ENCODE data around the gene ANKRD18A. TPM values are rescaled to one million over a fixed set of nuclear protein-coding genes. Genes with fewer than 3 reads are reported as not detected.

The ANKRD18A gene
- total and polyA plus RNA-seq, 9 of the 15 experiments (the other 6 are each of a cell fraction or from before 2014, with no cell fraction given), result 1.9 TPM; not detected in 8

DNA sequence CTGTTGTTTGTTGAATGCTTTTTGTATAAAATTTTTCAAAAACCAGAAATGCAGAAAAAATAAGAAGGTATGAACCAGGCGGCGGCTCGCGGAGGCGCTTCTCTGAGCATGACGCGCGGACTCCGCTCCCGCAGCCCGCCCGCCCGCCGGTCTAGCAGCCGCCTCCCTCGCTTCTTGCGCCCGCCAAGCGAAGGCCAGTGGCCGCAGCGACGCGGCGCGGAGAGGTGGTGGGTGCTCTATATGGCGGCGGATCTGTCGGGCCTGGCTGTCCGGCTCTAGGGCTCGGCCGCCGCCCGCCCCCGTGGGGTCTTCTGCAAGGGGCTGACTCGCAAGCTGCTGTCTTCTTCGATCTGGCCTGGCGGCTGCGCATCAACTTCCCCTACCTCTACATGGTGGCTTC lies 93.8 kb downstream of the ANKRD18A start (continued):
- no peak for TF ChIP-seq MYBL2 (IDR thresholded peaks at IDR 0.05; ENCODE audit: low read depth)
- TF ChIP-seq MYBL2 (CRISPR knock-in tag; IDR thresholded peaks at IDR 0.05; ENCODE audit: borderline replicate concordance), result no peak
- no peak for TF ChIP-seq CBFA2T3 (IDR thresholded peaks at IDR 0.05)

GRCh38 chr9:38523121-38523520 lies 97.3 kb downstream of the ANKRD18A start:
- peaks cover 2 to 16% of the 10 kb centered on the region in 2 experiments; a peak in 3 of 5 replicates for H3K27me3 ChIP-seq (ENCODE audit: control insufficient read depth in 2 of 2, insufficient read depth in 2 of 2, low read length in 2 of 2)
- TF ChIP-seq DEAF1 (CRISPR knock-in tag; IDR thresholded peaks at IDR 0.05) (no peak), MLX (CRISPR knock-in tag; conservative IDR thresholded peaks at IDR 0.05) (no peak), ATF7 (IDR thresholded peaks at IDR 0.05) (no peak), MAX (CRISPR knock-in tag; IDR thresholded peaks at IDR 0.05) (no peak), MTA2 (IDR thresholded peaks at IDR 0.05; ENCODE audit: low read depth) (no peak), YBX1 (IDR thresholded peaks at IDR 0.05) (no peak)
- CTCF ChIA-PET (ENCODE audit: low intra/inter-chr PET ratio), result no interaction called here
- no peak overlapping the region for H2AFZ ChIP-seq (ENCODE audit: low read depth, low read length)
- H4K20me1 ChIP-seq (replicated peaks; ENCODE audit: control insufficient read depth, insufficient read depth, low read length), result no peaks in the 10 kb centered on the region
- no peak overlapping the region for H3K9ac ChIP-seq (ENCODE audit: insufficient read depth in 1 of 2, low read depth in 2 of 2, low read length in 2 of 2)
- no peaks in the 10 kb centered on the region for H3K79me2 ChIP-seq (ENCODE audit: control insufficient read depth, insufficient read depth, low read length)
- no peak overlapping the region for H3K4me3 ChIP-seq
- no peak overlapping the region for H3K27ac ChIP-seq (ENCODE audit: extremely low read depth, low read depth, low read length)
- no peaks in the 10 kb centered on the region for H3K9me3 ChIP-seq (replicated peaks; ENCODE audit: control insufficient read depth, insufficient read depth, low read depth, low read length)
- DNase-seq (ENCODE audit: extremely low read depth in 1 of 4, low spot score in 3 of 4), result no peak
- WGBS (ENCODE audit: insufficient coverage, low coverage, missing lambda C conversion rate), result 0% methylated on average over 5 of the region's 5 CpGs
- no peak for ATAC-seq
- H3K9me1 ChIP-seq (ENCODE audit: control insufficient read depth, insufficient read depth, low read length), result no peaks in the 10 kb centered on the region
- no peak for FAIRE-seq
- no peak overlapping the region for H3K4me2 ChIP-seq (ENCODE audit: insufficient read depth, low read length)
- in situ Hi-C loops (cut with MboI), result no loop called here
- H3K36me3 ChIP-seq (ENCODE audit: control insufficient read depth, insufficient read depth, low read length), result no peaks in the 10 kb centered on the region
- no TSS peak for BruUV-seq (replicated peaks)
- POLR2A ChIA-PET, result no interaction called here
- H3K4me1 ChIP-seq (replicated peaks in 1 of 2; ENCODE audit: control insufficient read depth in 2 of 2, insufficient read depth in 2 of 2, low read length in 2 of 2), result 0 out of 5 replicates have a peak, but pooled peaks cover 0 to 4% of the 10 kb centered on the region in 2 experiments
- intact Hi-C loops (cut with micrococcal nuclease), result no loop called here

Measured in K562 (cell line).